GM21529 (cell line): ENCODE measurements around the gene MBIP.

Experiments
- ATAC-seq: cut with Tn5 transposase; IDR thresholded peaks from one replicate; pipeline ENCODE4 v1.9.1; 2021; ENCODE audit not compliant: unreplicated experiment

MBIP gene

GRCh38 chr14:36270191-36270590, 50.2 kb downstream of the MBIP start:
- ATAC-seq: no peak

GRCh38 chr14:36268121-36268520, 52.3 kb downstream of the MBIP start:
- ATAC-seq: no peak

GRCh38 chr14:36264595-36264994, 55.8 kb downstream of the MBIP start:
- no peak for ATAC-seq

DNA sequence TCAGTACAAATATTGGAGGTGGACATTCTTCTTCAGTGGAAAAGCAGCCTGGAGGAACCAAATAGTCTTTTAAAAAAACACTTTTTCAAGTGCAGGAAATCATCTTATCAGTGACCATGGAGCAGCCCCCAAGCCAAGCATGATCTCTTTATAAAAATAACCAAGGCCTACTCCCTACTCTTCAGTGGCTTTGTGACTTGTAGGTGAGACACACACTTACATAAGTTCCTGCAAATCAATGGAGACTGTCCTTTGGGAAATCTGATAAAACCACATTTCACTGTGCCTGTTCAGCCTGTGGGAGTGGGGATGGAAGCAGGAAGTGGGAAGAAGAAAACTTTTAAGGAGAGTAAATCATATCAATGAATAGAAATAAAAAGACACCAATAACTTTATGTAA, 56.3 kb downstream of the MBIP start:
- no peak for ATAC-seq

DNA sequence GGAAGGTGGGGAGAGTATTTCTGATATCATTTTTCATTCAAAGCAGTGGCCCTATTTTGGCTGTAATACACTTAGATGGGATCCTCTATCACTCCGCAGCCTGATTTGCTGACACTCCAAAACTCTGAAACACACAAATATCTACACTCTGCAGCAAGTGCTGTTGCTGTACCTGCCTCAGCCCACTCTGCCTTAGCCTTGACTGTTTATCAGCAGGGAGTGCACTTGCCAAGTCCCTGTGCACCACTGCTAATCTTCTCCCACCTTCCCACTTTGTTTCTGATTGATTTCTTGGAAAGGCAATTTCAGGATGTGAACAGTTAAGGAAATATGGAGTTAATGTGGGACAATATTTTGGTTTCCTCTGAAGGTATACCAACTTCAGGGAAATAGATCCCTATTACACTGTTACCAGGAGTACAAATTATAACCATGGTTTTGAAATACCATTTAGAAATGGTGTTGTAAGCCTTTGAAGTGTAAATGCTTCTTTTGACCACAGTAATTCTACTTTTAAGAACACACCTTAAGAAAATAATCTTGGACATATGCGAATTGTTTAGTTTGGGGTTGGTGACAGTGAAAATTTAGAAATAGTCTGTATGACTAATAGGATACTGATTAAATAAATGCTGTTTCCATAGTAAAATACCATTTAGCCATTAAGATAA, 59.3 kb downstream of the MBIP start:
- ATAC-seq: no peak

GRCh38 chr14:36258241-36258640, 62.2 kb downstream of the MBIP start:
- ATAC-seq: no peak

GRCh38 chr14:36256126-36256801, 64.2 kb downstream of the MBIP start:
- ATAC-seq: no peak

- no peak for ATAC-seq
These were observed 66.3 kb downstream of the MBIP start for GRCh38 chr14:36254020-36254624.
